GM12891 (cell line): Measurements from ENCODE around the gene TRAP1.

ENCODE experiments used
- PAX5 ChIP-seq: IDR thresholded peaks from 2 replicates; pipeline ENCODE4 v1.6.1; 2011; ENCODE audit warnings: low read length, moderate library complexity, mild to moderate bottlenecking; ENCODE audit not compliant: insufficient read depth, severe bottlenecking
- POLR2A ChIP-seq: IDR thresholded peaks from 2 replicates; pipeline ENCODE4 v1.6.1; 2011; ENCODE audit warnings: low read depth, low read length, control low read depth
- POLR2AphosphoS5 ChIP-seq: IDR thresholded peaks from 2 replicates; pipeline ENCODE4 v1.6.1; 2011; ENCODE audit warnings: low read depth, low read length, control low read depth
- POU2F2 ChIP-seq: IDR thresholded peaks from 2 replicates; pipeline ENCODE4 v1.6.1; 2011; ENCODE audit warnings: low read depth, mild to moderate bottlenecking, control low read depth, low read length, moderate library complexity
- SPI1 ChIP-seq: IDR thresholded peaks from 2 replicates; pipeline ENCODE4 v1.6.1; 2011; ENCODE audit warnings: low read depth, low read length, control low read depth
- TAF1 ChIP-seq: IDR thresholded peaks from 2 replicates; pipeline ENCODE4 v1.6.1; 2011; ENCODE audit warnings: low read depth, low read length, control low read depth

DNA sequence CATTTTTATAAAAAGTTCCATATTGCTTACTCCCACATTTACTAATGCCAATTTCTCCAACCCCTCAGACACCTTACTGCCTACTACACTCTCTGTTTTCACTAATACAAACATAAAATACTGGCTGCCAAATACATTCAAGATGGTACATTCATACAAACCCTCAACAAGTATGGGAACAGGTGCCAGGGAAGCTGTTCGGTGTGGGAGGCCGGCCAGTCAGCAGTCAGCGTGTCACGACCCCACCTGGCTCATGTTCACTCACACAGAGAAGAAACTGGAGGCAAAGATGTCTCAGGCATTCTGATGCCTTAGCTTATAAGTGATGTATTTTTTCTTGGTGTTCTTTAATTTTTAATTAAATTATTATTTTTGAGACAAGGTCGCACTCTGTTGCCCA, 42.4 kb upstream of the TRAP1 start:
- no peak for TF ChIP-seq PAX5
- no peak for TF ChIP-seq POLR2AphosphoS5
- TF ChIP-seq TAF1 = no peak
- TF ChIP-seq POLR2A = no peak
- TF ChIP-seq SPI1 = no peak
- no peak for TF ChIP-seq POU2F2
